ENCODE results near the gene MAPT.

DNA sequence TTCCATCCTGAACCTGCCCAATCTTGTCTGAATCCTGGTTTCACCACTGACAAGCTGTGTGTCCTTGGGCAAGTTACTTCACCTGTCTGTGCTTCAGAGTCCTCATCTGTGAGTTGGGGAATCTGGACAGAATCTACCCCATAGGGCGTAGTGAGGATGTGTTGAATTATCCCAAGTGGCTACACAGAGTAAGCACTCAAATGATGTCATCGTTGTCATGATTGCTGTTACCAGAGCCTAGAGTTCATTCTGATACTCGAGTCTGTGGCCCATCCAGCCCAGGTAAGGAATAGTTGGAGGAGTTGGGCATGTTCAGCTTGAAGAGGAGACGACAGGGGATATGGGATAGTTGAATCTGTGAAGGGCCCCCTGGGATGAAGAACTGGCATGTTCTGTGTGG, 45.9 kb downstream of the MAPT start:
- TF ChIP-seq, protein P1, sequence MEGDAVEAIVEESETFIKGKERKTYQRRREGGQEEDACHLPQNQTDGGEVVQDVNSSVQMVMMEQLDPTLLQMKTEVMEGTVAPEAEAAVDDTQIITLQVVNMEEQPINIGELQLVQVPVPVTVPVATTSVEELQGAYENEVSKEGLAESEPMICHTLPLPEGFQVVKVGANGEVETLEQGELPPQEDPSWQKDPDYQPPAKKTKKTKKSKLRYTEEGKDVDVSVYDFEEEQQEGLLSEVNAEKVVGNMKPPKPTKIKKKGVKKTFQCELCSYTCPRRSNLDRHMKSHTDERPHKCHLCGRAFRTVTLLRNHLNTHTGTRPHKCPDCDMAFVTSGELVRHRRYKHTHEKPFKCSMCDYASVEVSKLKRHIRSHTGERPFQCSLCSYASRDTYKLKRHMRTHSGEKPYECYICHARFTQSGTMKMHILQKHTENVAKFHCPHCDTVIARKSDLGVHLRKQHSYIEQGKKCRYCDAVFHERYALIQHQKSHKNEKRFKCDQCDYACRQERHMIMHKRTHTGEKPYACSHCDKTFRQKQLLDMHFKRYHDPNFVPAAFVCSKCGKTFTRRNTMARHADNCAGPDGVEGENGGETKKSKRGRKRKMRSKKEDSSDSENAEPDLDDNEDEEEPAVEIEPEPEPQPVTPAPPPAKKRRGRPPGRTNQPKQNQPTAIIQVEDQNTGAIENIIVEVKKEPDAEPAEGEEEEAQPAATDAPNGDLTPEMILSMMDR (IDR thresholded peaks at IDR 0.05) = no peak
- no peak for TF ChIP-seq EP300 (IDR thresholded peaks at IDR 0.05)
- TF ChIP-seq POLR2AphosphoS5 (IDR thresholded peaks at IDR 0.05) = no peak
- no peak for TF ChIP-seq POLR2A (IDR thresholded peaks at IDR 0.05; ENCODE audit: low read depth)
